IMR-90 (cell line): ENCODE results near the gene DGKZ. TPM values are rescaled to one million over a fixed set of nuclear protein-coding genes. Genes with fewer than 3 reads are reported as not detected.

Source experiments
- ATAC-seq: fragments of 200-7000 bp; cut with Tn5 transposase; 2 replicates; pipeline ENCODE4 v1.9.1; 2020; ENCODE audit warnings: low read depth, mild to moderate bottlenecking, moderate library complexity
- BruUV-seq: library from RNA; stranded (reverse); fragments of 400-500 nt; replicated peaks from 2 replicates; lab custom pipeline; 2021; lab: Mats Ljungman, UMichigan
- CTCF ChIA-PET: fragments of 300-600 bp; formaldehyde crosslinking; extraction: SDS; loops from one replicate; lab custom pipeline; 2021; ENCODE audit warnings: antibody characterized with exemption; lab: Yijun Ruan, JAX
- POLR2A ChIA-PET: fragments of 300-600 bp; sonication (Branson Sonifier 250); formaldehyde crosslinking; loops from one replicate; lab custom pipeline; 2022; ENCODE audit warnings: antibody characterized with exemption; ENCODE audit not compliant: unreplicated experiment; lab: Charles Lee
- DNase-seq: peaks from one replicate; pipeline ENCODE4 v3.0.0; 2013
- H2AFZ ChIP-seq: replicated peaks from 2 replicates; pipeline ENCODE3; 2013; ENCODE audit warnings: low read length, mild to moderate bottlenecking; ENCODE audit not compliant: poor library complexity
- H2AK5ac ChIP-seq: 2 replicates; pipeline ENCODE4 v1.6.1; 2013; ENCODE audit warnings: low read depth, low read length, inconsistent platforms
- H2AK9ac ChIP-seq: replicated peaks from 2 replicates; pipeline ENCODE3; 2013; ENCODE audit warnings: mild to moderate bottlenecking, low read depth, low read length, moderate library complexity; ENCODE audit not compliant: poor library complexity
- H2BK120ac ChIP-seq: 2 replicates; pipeline ENCODE4 v1.6.1; 2013; ENCODE audit warnings: low read depth, low read length, inconsistent platforms
- H2BK15ac ChIP-seq: 3 replicates; pipeline ENCODE4 v1.6.1; 2013; ENCODE audit warnings: low read depth, low read length, inconsistent platforms
- H2BK20ac ChIP-seq: 2 replicates; pipeline ENCODE4 v1.6.1; 2013; ENCODE audit warnings: low read depth, mild to moderate bottlenecking, inconsistent platforms, low read length, moderate library complexity
- H2BK5ac ChIP-seq: 2 replicates; pipeline ENCODE4 v1.6.1; 2013; ENCODE audit warnings: mild to moderate bottlenecking, low read depth, low read length, inconsistent platforms; ENCODE audit not compliant: poor library complexity, severe bottlenecking
- H3K14ac ChIP-seq: replicated peaks from 2 replicates; pipeline ENCODE4 v1.6.1; 2013; ENCODE audit warnings: low read depth, low read length, inconsistent platforms
- H3K18ac ChIP-seq: 2 replicates; pipeline ENCODE4 v1.6.1; 2013; ENCODE audit warnings: low read depth, low read length, control low read depth
- H3K23ac ChIP-seq: 2 replicates; pipeline ENCODE4 v1.6.1; 2013; ENCODE audit warnings: low read depth, low read length, inconsistent platforms
- H3K27ac ChIP-seq: 2 replicates; pipeline ENCODE4 v1.5.1; 2013; ENCODE audit warnings: mild to moderate bottlenecking, control low read depth, low read length; ENCODE audit not compliant: insufficient read depth
- H3K27me3 ChIP-seq: 2 replicates; pipeline ENCODE4 v1.6.1; 2013; ENCODE audit warnings: low read length; ENCODE audit not compliant: control insufficient read depth, insufficient read depth
- H3K36me3 ChIP-seq: 2 replicates; pipeline ENCODE4 v1.6.1; 2013; ENCODE audit warnings: low read length, mixed read lengths; ENCODE audit not compliant: control insufficient read depth, insufficient read depth
- H3K4ac ChIP-seq: 2 replicates; pipeline ENCODE4 v1.6.1; 2013; ENCODE audit warnings: low read depth, low read length, inconsistent platforms
- H3K4me1 ChIP-seq: 2 replicates; pipeline ENCODE4 v1.6.1; 2013; ENCODE audit warnings: low read length, mixed read lengths; ENCODE audit not compliant: control insufficient read depth, insufficient read depth
- H3K4me2 ChIP-seq: 2 replicates; pipeline ENCODE4 v1.6.1; 2013; ENCODE audit warnings: low read depth, mild to moderate bottlenecking, control low read depth, low read length, moderate library complexity
- H3K4me3 ChIP-seq: 2 replicates; pipeline ENCODE4 v1.5.1; 2013; ENCODE audit warnings: low read depth, mild to moderate bottlenecking, control low read depth, low read length, moderate library complexity; ENCODE audit not compliant: insufficient read depth
- H3K56ac ChIP-seq: 2 replicates; pipeline ENCODE4 v1.6.1; 2013; ENCODE audit warnings: low read length, inconsistent platforms; ENCODE audit not compliant: insufficient read depth; ENCODE audit errors: extremely low read depth
- H3K79me1 ChIP-seq, 2 experiments: 2 replicates each; pipeline ENCODE4 v1.6.1; 2013; ENCODE audit warnings: low read length in 2 of 2, inconsistent platforms in 1 of 2, low read depth in 1 of 2
- H3K9ac ChIP-seq: 2 replicates; pipeline ENCODE4 v1.6.1; 2013; ENCODE audit warnings: low read depth, low read length, control low read depth
- H3K9me1 ChIP-seq: 2 replicates; pipeline ENCODE4 v1.6.1; 2013; ENCODE audit warnings: low read length, inconsistent platforms; ENCODE audit not compliant: insufficient read depth
- H3K9me3 ChIP-seq: 2 replicates; pipeline ENCODE4 v1.6.1; 2013; ENCODE audit warnings: low read length; ENCODE audit not compliant: control insufficient read depth, insufficient read depth
- H4K20me1 ChIP-seq: 2 replicates; pipeline ENCODE4 v1.6.1; 2013; ENCODE audit warnings: low read length, inconsistent platforms; ENCODE audit not compliant: insufficient read depth
- H4K5ac ChIP-seq: 2 replicates; pipeline ENCODE4 v1.6.1; 2013; ENCODE audit warnings: mild to moderate bottlenecking, low read depth, low read length, control low read depth
- H4K8ac ChIP-seq, 2 experiments: 2 replicates each; pipeline ENCODE4 v1.6.1; 2013; ENCODE audit warnings: low read depth in 2 of 2, low read length in 2 of 2, control low read depth in 1 of 2, inconsistent platforms in 1 of 2
- H4K91ac ChIP-seq: 2 replicates; pipeline ENCODE4 v1.6.1; 2013; ENCODE audit warnings: low read depth, low read length, inconsistent platforms; ENCODE audit not compliant: insufficient read depth
- BHLHE40 ChIP-seq: fragments of 150-350 bp; IDR thresholded peaks from 2 replicates; pipeline ENCODE4 v1.6.1; 2016; ENCODE audit warnings: mild to moderate bottlenecking, low read depth, low read length
- CEBPB ChIP-seq: IDR thresholded peaks from 2 replicates; pipeline ENCODE4 v1.6.1; 2012; ENCODE audit warnings: low read depth, low read length, improper control_type of control experiment
- ELK1 ChIP-seq: fragments of 150-350 bp; IDR thresholded peaks from 2 replicates; pipeline ENCODE4 v1.6.1; 2016; ENCODE audit warnings: low read depth, mild to moderate bottlenecking, low read length, moderate library complexity, borderline replicate concordance
- MAFK ChIP-seq: IDR thresholded peaks from 2 replicates; pipeline ENCODE4 v1.6.1; 2012; ENCODE audit warnings: low read depth, low read length, improper control_type of control experiment
- NFE2L2 ChIP-seq: fragments of 150-350 bp; IDR thresholded peaks from 2 replicates; pipeline ENCODE4 v1.6.1; 2016; ENCODE audit warnings: low read depth, mild to moderate bottlenecking, low read length
- POLR2A ChIP-seq: IDR thresholded peaks from 2 replicates; pipeline ENCODE4 v1.6.1; 2012; ENCODE audit warnings: mild to moderate bottlenecking, low read depth, low read length
- RAD21 ChIP-seq: IDR thresholded peaks from 2 replicates; pipeline ENCODE4 v1.6.1; 2012; ENCODE audit warnings: low read length, improper control_type of control experiment
- SMC3 ChIP-seq: fragments of 150-350 bp; IDR thresholded peaks from 2 replicates; pipeline ENCODE4 v1.6.1; 2016; ENCODE audit warnings: low read depth, mild to moderate bottlenecking, antibody characterized with exemption, low read length, moderate library complexity
- WGBS, 2 experiments: methylation state at CpG; one replicate each; pipeline versions ENCODE4 v1.1.5 to v1.1.7; 2013; ENCODE audit warnings: missing lambda C conversion rate in 2 of 2; ENCODE audit not compliant: insufficient read length in 1 of 2; ENCODE audit errors: extremely low coverage in 2 of 2; 5-methylcytosine and 5-hydroxymethylcytosine counted together
- dilution Hi-C: fragments of 300-500 bp; cut with HindIII; formaldehyde crosslinking; loops from one replicate; pipeline ENCODE4 v1.14.3; 2018; ENCODE audit warnings: low sequenced_read_pairs; ENCODE audit not compliant: unreplicated experiment
- in situ Hi-C: fragments of 300-500 bp; cut with MboI; formaldehyde crosslinking; loops from 3 replicates; pipeline ENCODE4 v1.14.3; 2019; ENCODE audit warnings: low sequenced_read_pairs, inconsistent platforms, mixed read lengths
- intact Hi-C: fragments of 100-400 bp; cut with micrococcal nuclease; formaldehyde crosslinking; loops from 2 replicates; pipeline ENCODE4 v1.10.0; 2022
- polyA plus RNA-seq, 3 experiments: library from polyadenylated mRNA; depleted of rRNA; stranded (reverse); fragments of >200 nt; gene quantifications; 2 replicates each; pipeline ENCODE4 v1.2.3, GENCODE V29; 2012; ENCODE audit warnings: low replicate concordance in 1 of 3
- total RNA-seq: library from RNA; depleted of rRNA; stranded (reverse); fragments of >200 nt; gene quantifications from 2 replicates; pipeline ENCODE4 v1.2.3, GENCODE V29; 2012

The DGKZ gene
- total and polyA plus RNA-seq, 2 of the 4 experiments (the other 2 are of a cell fraction): 46.8 to 62.0 TPM

GRCh38 chr11:46418751-46419150 is 71.5 kb downstream of the DGKZ start:
- H3K56ac ChIP-seq: no peak overlapping the region
- no peak overlapping the region for H3K4me3 ChIP-seq
- H4K91ac ChIP-seq: no peak overlapping the region
- dilution Hi-C loops: no loop called here
- peaks cover 21% of the 10 kb centered on the region for H3K9me1 ChIP-seq
- no peaks in the 10 kb centered on the region for H3K4me1 ChIP-seq
- H3K27ac ChIP-seq: no peak overlapping the region
- no peaks in the 10 kb centered on the region for H3K9me3 ChIP-seq
- ATAC-seq (no peak), DNase-seq (no peak)
- TF ChIP-seq RAD21 (no peak), MAFK (no peak), POLR2A (no peak), NFE2L2 (no peak), SMC3 (no peak), BHLHE40 (no peak), CEBPB (no peak), ELK1 (no peak)
- no peak overlapping the region for H3K4ac ChIP-seq
- in situ Hi-C loops: no loop called here
- no peak overlapping the region for H3K23ac ChIP-seq
- H3K4me2 ChIP-seq: no peak overlapping the region
- H3K27me3 ChIP-seq: no peaks in the 10 kb centered on the region
- peaks cover 0 to 10% of the 10 kb centered on the region in 2 experiments; a peak in 1 of 4 replicates for H3K79me1 ChIP-seq
- CTCF ChIA-PET: no interaction called here
- POLR2A ChIA-PET: no interaction called here
- no peak overlapping the region for H2AFZ ChIP-seq
- H2BK20ac ChIP-seq: no peak overlapping the region
- H2AK5ac ChIP-seq: no peak overlapping the region
- peaks cover 29% of the 10 kb centered on the region for H3K36me3 ChIP-seq
- no peak overlapping the region for H3K18ac ChIP-seq
- WGBS, 2 experiments: no CpG with 5 or more reads among the region's 5 CpGs
- H4K8ac ChIP-seq: no peak overlapping the region
- H4K5ac ChIP-seq: no peak overlapping the region
- no peak overlapping the region for H2BK120ac ChIP-seq
- no peak overlapping the region for H2AK9ac ChIP-seq
- no peak overlapping the region for H2BK15ac ChIP-seq
- no peaks in the 10 kb centered on the region for H4K20me1 ChIP-seq
- H2BK5ac ChIP-seq: no peak overlapping the region
- intact Hi-C loops: no loop called here
- no peak overlapping the region for H3K14ac ChIP-seq
- H3K9ac ChIP-seq: no peak overlapping the region
- BruUV-seq: no TSS peak
